ENCODE data around the gene DNPEP. TPM values are rescaled to one million over a fixed set of nuclear protein-coding genes. Genes with fewer than 3 reads are reported as not detected.
"Not testable (repeated sequence)": the region's sequence is repeated elsewhere in the genome, so short reads cannot be mapped to it uniquely, and the experiment has no call there.

DNPEP gene
- total RNA-seq, 1 donor from 2014 or later: 76.5 TPM

- ATAC-seq (ENCODE audit: poor library complexity) (no peak), DNase-seq (no peak)
- intact Hi-C loops (cut with DNase I): no loop called here
Measured at GRCh38 chr2:219421323-219421722, 33.6 kb upstream of the DNPEP start.

- no peak for DNase-seq
- no peak for ATAC-seq (ENCODE audit: poor library complexity)
- intact Hi-C loops (cut with DNase I): no loop called here
Measured at GRCh38 chr2:219420687-219421086, 33.0 kb upstream of the DNPEP start.

- peak; percentile 72 for DNase-seq
- ATAC-seq (ENCODE audit: poor library complexity): peak; percentile 41
- intact Hi-C loops (cut with DNase I): no loop called here
Measured at GRCh38 chr2:219419331-219420197, 31.9 kb upstream of the DNPEP start.

GRCh38 chr2:219419012-219419324 lies 31.3 kb upstream of the DNPEP start:
- DNase-seq (no peak), ATAC-seq (ENCODE audit: poor library complexity) (no peak)
- intact Hi-C loops (cut with DNase I): no loop called here

- intact Hi-C loops (cut with DNase I): no loop called here
- peak; percentile 68 for ATAC-seq (ENCODE audit: poor library complexity)
Measured at GRCh38 chr2:219418155-219419011, 30.7 kb upstream of the DNPEP start, which contains the start of gene DES. Gene DES, plus strand, starts transcription at chr2:219418377. Its CDS starts 86 bp downstream, at chr2:219418463.

GRCh38 chr2:219417374-219417773 lies 29.7 kb upstream of the DNPEP start:
- ATAC-seq (ENCODE audit: poor library complexity) (peak; percentile 64), DNase-seq (peak; percentile 67)
- intact Hi-C loops (cut with DNase I): no loop called here

More at GRCh38 chr2:219418155-219419011, 30.7 kb upstream of the DNPEP start, which contains the start of gene DES:
- DNase-seq: peak; percentile 83

GRCh38 chr2:219416938-219417337 lies 29.2 kb upstream of the DNPEP start:
- no peak for DNase-seq
- intact Hi-C loops (cut with DNase I): no loop called here
- ATAC-seq (ENCODE audit: poor library complexity): peak; percentile 42

- intact Hi-C loops (cut with DNase I): no loop called here
- no peak for ATAC-seq (ENCODE audit: poor library complexity)
- DNase-seq: no peak
Measured at GRCh38 chr2:219416235-219416602, 28.5 kb upstream of the DNPEP start.

- intact Hi-C loops (cut with DNase I): no loop called here
- DNase-seq: no peak
- ATAC-seq (ENCODE audit: poor library complexity): no peak
Measured at GRCh38 chr2:219415580-219416234, 28.0 kb upstream of the DNPEP start.

GRCh38 chr2:219414857-219415256 lies 27.1 kb upstream of the DNPEP start:
- intact Hi-C loops (cut with DNase I): no loop called here

GRCh38 chr2:219410390-219410789 lies 22.7 kb upstream of the DNPEP start:
- no peak for ATAC-seq (ENCODE audit: poor library complexity)
- DNase-seq: no peak
- intact Hi-C loops (cut with DNase I): no loop called here

More at GRCh38 chr2:219414857-219415256, 27.1 kb upstream of the DNPEP start:
- ATAC-seq (ENCODE audit: poor library complexity): no peak
- no peak for DNase-seq

GRCh38 chr2:219409619-219410018 lies 21.9 kb upstream of the DNPEP start:
- DNase-seq: no peak
- intact Hi-C loops (cut with DNase I): no loop called here
- ATAC-seq (ENCODE audit: poor library complexity): no peak

- DNase-seq: no peak
- intact Hi-C loops (cut with DNase I): no loop called here
- no peak for ATAC-seq (ENCODE audit: poor library complexity)
Measured at GRCh38 chr2:219408631-219409030, 20.9 kb upstream of the DNPEP start.

GRCh38 chr2:219408204-219408603 lies 20.5 kb upstream of the DNPEP start:
- DNase-seq (no peak), ATAC-seq (ENCODE audit: poor library complexity) (no peak)
- intact Hi-C loops (cut with DNase I): no loop called here

- ATAC-seq (ENCODE audit: poor library complexity); DNase-seq; intact Hi-C loops (cut with DNase I): not testable (repeated sequence)
Measured at GRCh38 chr2:219407343-219407742, 19.6 kb upstream of the DNPEP start.

GRCh38 chr2:219406861-219407230 lies 19.1 kb upstream of the DNPEP start:
- ATAC-seq (ENCODE audit: poor library complexity) (peak; percentile 50), DNase-seq (peak; percentile 79)
- intact Hi-C loops (cut with DNase I): no loop called here

GRCh38 chr2:219405958-219406860 lies 18.5 kb upstream of the DNPEP start:
- intact Hi-C loops (cut with DNase I): loop anchor here (2.0 kb wide), 1 partner anchor 125 kb away; no protein-coding TSS in a partner anchor
- ATAC-seq (ENCODE audit: poor library complexity) (peak; percentile 2), DNase-seq (no peak)

GRCh38 chr2:219405451-219405850 lies 17.7 kb upstream of the DNPEP start:
- DNase-seq: peak; percentile 73
- peak; percentile 77 for ATAC-seq (ENCODE audit: poor library complexity)
- intact Hi-C loops (cut with DNase I): loop anchor here (2.0 kb wide), 1 partner anchor 125 kb away; no protein-coding TSS in a partner anchor

All from Right ventricle myocardium superior (tissue), 1 donor.